Panc1 (cell line): Measurements from ENCODE around the gene PRKCQ.

Experiments
- CTCF ChIP-seq: fragments of 450-650 bp; IDR thresholded peaks from 2 replicates; pipeline ENCODE4 v1.5.1; 2017; ENCODE audit warnings: mild to moderate bottlenecking
- TCF7L2 ChIP-seq: IDR thresholded peaks from 2 replicates; pipeline ENCODE4 v1.6.1; 2011; ENCODE audit warnings: mild to moderate bottlenecking, low read depth, low read length, inconsistent platforms
- TF ChIP-seq, protein P1 (sequence below), 2 experiments: IDR thresholded peaks; 2 replicates each; pipeline ENCODE4 v1.6.1; 2011 to 2012; ENCODE audit warnings: low read depth in 2 of 2, control low read depth in 1 of 2, low read length in 1 of 2, mild to moderate bottlenecking in 1 of 2, moderate library complexity in 1 of 2; ENCODE audit not compliant: insufficient read depth in 1 of 2

DNA sequence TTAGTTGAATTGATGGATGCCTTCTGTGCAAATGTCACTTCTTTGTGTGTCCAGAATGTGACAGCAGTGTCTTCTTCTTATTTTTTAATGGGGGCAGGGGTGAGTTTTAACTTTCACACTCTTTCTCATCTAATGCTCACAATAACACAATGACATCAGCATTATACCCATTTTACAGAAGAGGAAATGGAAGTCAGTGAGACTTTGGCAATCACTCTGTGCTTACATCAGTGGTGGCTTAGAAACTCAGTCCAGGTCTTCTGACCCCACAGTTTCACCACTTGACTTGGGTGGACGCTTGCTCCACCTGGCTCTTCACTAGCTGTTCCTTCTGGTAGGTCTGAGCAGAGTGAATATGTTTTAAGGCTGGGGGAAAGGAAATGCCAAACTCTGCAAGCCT is 124.0 kb downstream of the PRKCQ start:
- TF ChIP-seq CTCF = no peak
- TF ChIP-seq TCF7L2 = no peak
- TF ChIP-seq, protein P1, sequence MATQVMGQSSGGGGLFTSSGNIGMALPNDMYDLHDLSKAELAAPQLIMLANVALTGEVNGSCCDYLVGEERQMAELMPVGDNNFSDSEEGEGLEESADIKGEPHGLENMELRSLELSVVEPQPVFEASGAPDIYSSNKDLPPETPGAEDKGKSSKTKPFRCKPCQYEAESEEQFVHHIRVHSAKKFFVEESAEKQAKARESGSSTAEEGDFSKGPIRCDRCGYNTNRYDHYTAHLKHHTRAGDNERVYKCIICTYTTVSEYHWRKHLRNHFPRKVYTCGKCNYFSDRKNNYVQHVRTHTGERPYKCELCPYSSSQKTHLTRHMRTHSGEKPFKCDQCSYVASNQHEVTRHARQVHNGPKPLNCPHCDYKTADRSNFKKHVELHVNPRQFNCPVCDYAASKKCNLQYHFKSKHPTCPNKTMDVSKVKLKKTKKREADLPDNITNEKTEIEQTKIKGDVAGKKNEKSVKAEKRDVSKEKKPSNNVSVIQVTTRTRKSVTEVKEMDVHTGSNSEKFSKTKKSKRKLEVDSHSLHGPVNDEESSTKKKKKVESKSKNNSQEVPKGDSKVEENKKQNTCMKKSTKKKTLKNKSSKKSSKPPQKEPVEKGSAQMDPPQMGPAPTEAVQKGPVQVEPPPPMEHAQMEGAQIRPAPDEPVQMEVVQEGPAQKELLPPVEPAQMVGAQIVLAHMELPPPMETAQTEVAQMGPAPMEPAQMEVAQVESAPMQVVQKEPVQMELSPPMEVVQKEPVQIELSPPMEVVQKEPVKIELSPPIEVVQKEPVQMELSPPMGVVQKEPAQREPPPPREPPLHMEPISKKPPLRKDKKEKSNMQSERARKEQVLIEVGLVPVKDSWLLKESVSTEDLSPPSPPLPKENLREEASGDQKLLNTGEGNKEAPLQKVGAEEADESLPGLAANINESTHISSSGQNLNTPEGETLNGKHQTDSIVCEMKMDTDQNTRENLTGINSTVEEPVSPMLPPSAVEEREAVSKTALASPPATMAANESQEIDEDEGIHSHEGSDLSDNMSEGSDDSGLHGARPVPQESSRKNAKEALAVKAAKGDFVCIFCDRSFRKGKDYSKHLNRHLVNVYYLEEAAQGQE (IDR thresholded peaks at IDR 0.05; ENCODE audit: insufficient read depth in 1 of 2, low read depth in 2 of 2, low read length in 1 of 2) = no peak
